Posterior cingulate gyrus (tissue), 11 donors: Measurements from ENCODE around the gene ILDR2.

Experiments used
- DNase-seq, 10 donors: peaks; one replicate each; pipeline versions ENCODE4 v3.0.0 to v3.0.0-alpha.2; 2020 to 2021; ENCODE audit warnings: mixed read lengths in 3 of 10
- intact Hi-C: fragments of 100-400 bp; cut with DNase I; formaldehyde crosslinking; loops from one replicate; pipeline ENCODE4 v1.15.1; 2023

ILDR2 gene

GRCh38 chr1:166858726-166859419 lies 116.5 kb downstream of the ILDR2 start:
- intact Hi-C loops = no loop called here
- DNase-seq = peak in 9 of 10 donors; percentile 48 to 94 (median 66)
